IMR-90 (cell line): ENCODE results near the gene KIF21A. TPM values are rescaled to one million over a fixed set of nuclear protein-coding genes. Genes with fewer than 3 reads are reported as not detected.

Experiments
- ATAC-seq: fragments of 200-7000 bp; cut with Tn5 transposase; 2 replicates; pipeline ENCODE4 v1.9.1; 2020; ENCODE audit warnings: low read depth, mild to moderate bottlenecking, moderate library complexity
- BruUV-seq: library from RNA; stranded (reverse); fragments of 400-500 nt; replicated peaks from 2 replicates; lab custom pipeline; 2021; lab: Mats Ljungman, UMichigan
- CTCF ChIA-PET: fragments of 300-600 bp; formaldehyde crosslinking; extraction: SDS; loops from one replicate; lab custom pipeline; 2021; ENCODE audit warnings: antibody characterized with exemption; lab: Yijun Ruan, JAX
- POLR2A ChIA-PET: fragments of 300-600 bp; sonication (Branson Sonifier 250); formaldehyde crosslinking; loops from one replicate; lab custom pipeline; 2022; ENCODE audit warnings: antibody characterized with exemption; ENCODE audit not compliant: unreplicated experiment; lab: Charles Lee
- DNase-seq: peaks from one replicate; pipeline ENCODE4 v3.0.0; 2013
- H2AFZ ChIP-seq: replicated peaks from 2 replicates; pipeline ENCODE3; 2013; ENCODE audit warnings: low read length, mild to moderate bottlenecking; ENCODE audit not compliant: poor library complexity
- H2AK5ac ChIP-seq: 2 replicates; pipeline ENCODE4 v1.6.1; 2013; ENCODE audit warnings: low read depth, low read length, inconsistent platforms
- H2AK9ac ChIP-seq: replicated peaks from 2 replicates; pipeline ENCODE3; 2013; ENCODE audit warnings: mild to moderate bottlenecking, low read depth, low read length, moderate library complexity; ENCODE audit not compliant: poor library complexity
- H2BK120ac ChIP-seq: 2 replicates; pipeline ENCODE4 v1.6.1; 2013; ENCODE audit warnings: low read depth, low read length, inconsistent platforms
- H2BK15ac ChIP-seq: 3 replicates; pipeline ENCODE4 v1.6.1; 2013; ENCODE audit warnings: low read depth, low read length, inconsistent platforms
- H2BK20ac ChIP-seq: 2 replicates; pipeline ENCODE4 v1.6.1; 2013; ENCODE audit warnings: low read depth, mild to moderate bottlenecking, inconsistent platforms, low read length, moderate library complexity
- H2BK5ac ChIP-seq: 2 replicates; pipeline ENCODE4 v1.6.1; 2013; ENCODE audit warnings: mild to moderate bottlenecking, low read depth, low read length, inconsistent platforms; ENCODE audit not compliant: poor library complexity, severe bottlenecking
- H3K14ac ChIP-seq: replicated peaks from 2 replicates; pipeline ENCODE4 v1.6.1; 2013; ENCODE audit warnings: low read depth, low read length, inconsistent platforms
- H3K18ac ChIP-seq: 2 replicates; pipeline ENCODE4 v1.6.1; 2013; ENCODE audit warnings: low read depth, low read length, control low read depth
- H3K23ac ChIP-seq: 2 replicates; pipeline ENCODE4 v1.6.1; 2013; ENCODE audit warnings: low read depth, low read length, inconsistent platforms
- H3K27ac ChIP-seq: 2 replicates; pipeline ENCODE4 v1.5.1; 2013; ENCODE audit warnings: mild to moderate bottlenecking, control low read depth, low read length; ENCODE audit not compliant: insufficient read depth
- H3K27me3 ChIP-seq: 2 replicates; pipeline ENCODE4 v1.6.1; 2013; ENCODE audit warnings: low read length; ENCODE audit not compliant: control insufficient read depth, insufficient read depth
- H3K36me3 ChIP-seq: 2 replicates; pipeline ENCODE4 v1.6.1; 2013; ENCODE audit warnings: low read length, mixed read lengths; ENCODE audit not compliant: control insufficient read depth, insufficient read depth
- H3K4ac ChIP-seq: 2 replicates; pipeline ENCODE4 v1.6.1; 2013; ENCODE audit warnings: low read depth, low read length, inconsistent platforms
- H3K4me1 ChIP-seq: 2 replicates; pipeline ENCODE4 v1.6.1; 2013; ENCODE audit warnings: low read length, mixed read lengths; ENCODE audit not compliant: control insufficient read depth, insufficient read depth
- H3K4me2 ChIP-seq: 2 replicates; pipeline ENCODE4 v1.6.1; 2013; ENCODE audit warnings: low read depth, mild to moderate bottlenecking, control low read depth, low read length, moderate library complexity
- H3K4me3 ChIP-seq: 2 replicates; pipeline ENCODE4 v1.5.1; 2013; ENCODE audit warnings: low read depth, mild to moderate bottlenecking, control low read depth, low read length, moderate library complexity; ENCODE audit not compliant: insufficient read depth
- H3K56ac ChIP-seq: 2 replicates; pipeline ENCODE4 v1.6.1; 2013; ENCODE audit warnings: low read length, inconsistent platforms; ENCODE audit not compliant: insufficient read depth; ENCODE audit errors: extremely low read depth
- H3K79me1 ChIP-seq, 2 experiments: 2 replicates each; pipeline ENCODE4 v1.6.1; 2013; ENCODE audit warnings: low read length in 2 of 2, inconsistent platforms in 1 of 2, low read depth in 1 of 2
- H3K9ac ChIP-seq: 2 replicates; pipeline ENCODE4 v1.6.1; 2013; ENCODE audit warnings: low read depth, low read length, control low read depth
- H3K9me1 ChIP-seq: 2 replicates; pipeline ENCODE4 v1.6.1; 2013; ENCODE audit warnings: low read length, inconsistent platforms; ENCODE audit not compliant: insufficient read depth
- H3K9me3 ChIP-seq: 2 replicates; pipeline ENCODE4 v1.6.1; 2013; ENCODE audit warnings: low read length; ENCODE audit not compliant: control insufficient read depth, insufficient read depth
- H4K20me1 ChIP-seq: 2 replicates; pipeline ENCODE4 v1.6.1; 2013; ENCODE audit warnings: low read length, inconsistent platforms; ENCODE audit not compliant: insufficient read depth
- H4K5ac ChIP-seq: 2 replicates; pipeline ENCODE4 v1.6.1; 2013; ENCODE audit warnings: mild to moderate bottlenecking, low read depth, low read length, control low read depth
- H4K8ac ChIP-seq, 2 experiments: 2 replicates each; pipeline ENCODE4 v1.6.1; 2013; ENCODE audit warnings: low read depth in 2 of 2, low read length in 2 of 2, control low read depth in 1 of 2, inconsistent platforms in 1 of 2
- H4K91ac ChIP-seq: 2 replicates; pipeline ENCODE4 v1.6.1; 2013; ENCODE audit warnings: low read depth, low read length, inconsistent platforms; ENCODE audit not compliant: insufficient read depth
- CEBPB ChIP-seq: IDR thresholded peaks from 2 replicates; pipeline ENCODE4 v1.6.1; 2012; ENCODE audit warnings: low read depth, low read length, improper control_type of control experiment
- CHD1 ChIP-seq: IDR thresholded peaks from 2 replicates; pipeline ENCODE4 v1.6.1; 2012; ENCODE audit warnings: low read depth, low read length, improper control_type of control experiment
- FOS ChIP-seq: fragments of 150-350 bp; IDR thresholded peaks from 2 replicates; pipeline ENCODE4 v1.6.1; 2016; ENCODE audit warnings: low read depth, low read length
- MAFK ChIP-seq: IDR thresholded peaks from 2 replicates; pipeline ENCODE4 v1.6.1; 2012; ENCODE audit warnings: low read depth, low read length, improper control_type of control experiment
- MAZ ChIP-seq: IDR thresholded peaks from 2 replicates; pipeline ENCODE4 v1.6.1; 2012; ENCODE audit warnings: low read depth, mild to moderate bottlenecking, low read length, improper control_type of control experiment, moderate library complexity, borderline replicate concordance
- MXI1 ChIP-seq: IDR thresholded peaks from 2 replicates; pipeline ENCODE4 v1.6.1; 2012; ENCODE audit warnings: low read depth, mild to moderate bottlenecking, low read length, moderate library complexity, borderline replicate concordance
- RAD21 ChIP-seq: IDR thresholded peaks from 2 replicates; pipeline ENCODE4 v1.6.1; 2012; ENCODE audit warnings: low read length, improper control_type of control experiment
- RFX5 ChIP-seq: IDR thresholded peaks from 2 replicates; pipeline ENCODE4 v1.8.0; 2012; ENCODE audit warnings: low read depth, mild to moderate bottlenecking, low read length, moderate library complexity
- SMC3 ChIP-seq: fragments of 150-350 bp; IDR thresholded peaks from 2 replicates; pipeline ENCODE4 v1.6.1; 2016; ENCODE audit warnings: low read depth, mild to moderate bottlenecking, antibody characterized with exemption, low read length, moderate library complexity
- WGBS, 2 experiments: methylation state at CpG; one replicate each; pipeline versions ENCODE4 v1.1.5 to v1.1.7; 2013; ENCODE audit warnings: missing lambda C conversion rate in 2 of 2; ENCODE audit not compliant: insufficient read length in 1 of 2; ENCODE audit errors: extremely low coverage in 2 of 2; 5-methylcytosine and 5-hydroxymethylcytosine counted together
- dilution Hi-C: fragments of 300-500 bp; cut with HindIII; formaldehyde crosslinking; loops from one replicate; pipeline ENCODE4 v1.14.3; 2018; ENCODE audit warnings: low sequenced_read_pairs; ENCODE audit not compliant: unreplicated experiment
- in situ Hi-C: fragments of 300-500 bp; cut with MboI; formaldehyde crosslinking; loops from 3 replicates; pipeline ENCODE4 v1.14.3; 2019; ENCODE audit warnings: low sequenced_read_pairs, inconsistent platforms, mixed read lengths
- intact Hi-C: fragments of 100-400 bp; cut with micrococcal nuclease; formaldehyde crosslinking; loops from 2 replicates; pipeline ENCODE4 v1.10.0; 2022
- polyA plus RNA-seq, 3 experiments: library from polyadenylated mRNA; depleted of rRNA; stranded (reverse); fragments of >200 nt; gene quantifications; 2 replicates each; pipeline ENCODE4 v1.2.3, GENCODE V29; 2012; ENCODE audit warnings: low replicate concordance in 1 of 3
- total RNA-seq: library from RNA; depleted of rRNA; stranded (reverse); fragments of >200 nt; gene quantifications from 2 replicates; pipeline ENCODE4 v1.2.3, GENCODE V29; 2012
- TF ChIP-seq, protein P1 (sequence below): fragments of 150-350 bp; IDR thresholded peaks from 2 replicates; pipeline ENCODE4 v1.6.1; 2016; ENCODE audit warnings: low read depth, mild to moderate bottlenecking, low read length, moderate library complexity, borderline replicate concordance
- TF ChIP-seq, protein P2 (sequence below): conservative IDR thresholded peaks from 2 replicates; pipeline ENCODE4 v1.5.1; 2012; ENCODE audit warnings: mild to moderate bottlenecking, low read depth, low read length, improper control_type of control experiment

The KIF21A gene
- total and polyA plus RNA-seq, 2 of the 4 experiments (the other 2 are of a cell fraction), result 0.38 to 1.1 TPM

DNA sequence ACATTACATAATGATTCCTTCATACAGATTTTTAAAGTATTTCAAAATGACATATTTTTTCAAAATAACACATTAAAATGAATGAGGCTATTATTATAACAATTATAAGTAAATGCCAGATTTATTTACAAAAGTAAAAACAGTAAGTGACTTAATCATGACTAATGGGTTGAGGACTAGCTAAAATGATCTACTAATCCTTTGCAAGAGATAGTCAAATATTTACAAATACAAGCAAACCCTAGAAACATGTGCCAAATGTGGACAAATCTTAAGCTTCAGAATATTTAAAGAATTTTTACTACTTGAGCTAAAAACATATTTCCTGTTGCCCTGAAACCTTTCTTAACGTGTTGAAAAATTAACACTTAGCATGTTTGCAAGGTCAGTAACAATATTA, 74.8 kb downstream of the KIF21A start:
- no peaks in the 10 kb centered on the region for H3K9me1 ChIP-seq
- H3K4me2 ChIP-seq, result no peak overlapping the region
- no peak overlapping the region for H3K4me3 ChIP-seq
- no peak overlapping the region for H2AK5ac ChIP-seq
- no peaks in the 10 kb centered on the region for H4K20me1 ChIP-seq
- TF ChIP-seq CEBPB (no peak), RAD21 (no peak), CHD1 (no peak), MXI1 (no peak), SMC3 (no peak), RFX5 (no peak), MAFK (no peak), FOS (no peak), MAZ (no peak)
- TF ChIP-seq, protein P1, sequence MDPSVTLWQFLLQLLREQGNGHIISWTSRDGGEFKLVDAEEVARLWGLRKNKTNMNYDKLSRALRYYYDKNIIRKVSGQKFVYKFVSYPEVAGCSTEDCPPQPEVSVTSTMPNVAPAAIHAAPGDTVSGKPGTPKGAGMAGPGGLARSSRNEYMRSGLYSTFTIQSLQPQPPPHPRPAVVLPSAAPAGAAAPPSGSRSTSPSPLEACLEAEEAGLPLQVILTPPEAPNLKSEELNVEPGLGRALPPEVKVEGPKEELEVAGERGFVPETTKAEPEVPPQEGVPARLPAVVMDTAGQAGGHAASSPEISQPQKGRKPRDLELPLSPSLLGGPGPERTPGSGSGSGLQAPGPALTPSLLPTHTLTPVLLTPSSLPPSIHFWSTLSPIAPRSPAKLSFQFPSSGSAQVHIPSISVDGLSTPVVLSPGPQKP, result no peak
- TF ChIP-seq, protein P2, sequence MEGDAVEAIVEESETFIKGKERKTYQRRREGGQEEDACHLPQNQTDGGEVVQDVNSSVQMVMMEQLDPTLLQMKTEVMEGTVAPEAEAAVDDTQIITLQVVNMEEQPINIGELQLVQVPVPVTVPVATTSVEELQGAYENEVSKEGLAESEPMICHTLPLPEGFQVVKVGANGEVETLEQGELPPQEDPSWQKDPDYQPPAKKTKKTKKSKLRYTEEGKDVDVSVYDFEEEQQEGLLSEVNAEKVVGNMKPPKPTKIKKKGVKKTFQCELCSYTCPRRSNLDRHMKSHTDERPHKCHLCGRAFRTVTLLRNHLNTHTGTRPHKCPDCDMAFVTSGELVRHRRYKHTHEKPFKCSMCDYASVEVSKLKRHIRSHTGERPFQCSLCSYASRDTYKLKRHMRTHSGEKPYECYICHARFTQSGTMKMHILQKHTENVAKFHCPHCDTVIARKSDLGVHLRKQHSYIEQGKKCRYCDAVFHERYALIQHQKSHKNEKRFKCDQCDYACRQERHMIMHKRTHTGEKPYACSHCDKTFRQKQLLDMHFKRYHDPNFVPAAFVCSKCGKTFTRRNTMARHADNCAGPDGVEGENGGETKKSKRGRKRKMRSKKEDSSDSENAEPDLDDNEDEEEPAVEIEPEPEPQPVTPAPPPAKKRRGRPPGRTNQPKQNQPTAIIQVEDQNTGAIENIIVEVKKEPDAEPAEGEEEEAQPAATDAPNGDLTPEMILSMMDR, result no peak
- no peak overlapping the region for H3K14ac ChIP-seq
- H3K56ac ChIP-seq, result no peak overlapping the region
- H2BK5ac ChIP-seq, result no peak overlapping the region
- no TSS peak for BruUV-seq
- H3K4me1 ChIP-seq, result no peaks in the 10 kb centered on the region
- H4K5ac ChIP-seq, result no peak overlapping the region
- no peak overlapping the region for H3K23ac ChIP-seq
- ChIA-PET POLR2A (no interaction called here), CTCF (no interaction called here)
- no peak overlapping the region for H4K91ac ChIP-seq
- H3K79me1 ChIP-seq, result no peaks in the 10 kb centered on the region
- WGBS, 2 experiments, result no CpG with 5 or more reads among the region's 1 CpG
- no peak for DNase-seq
- H3K4ac ChIP-seq, result no peak overlapping the region
- no peak overlapping the region for H2BK15ac ChIP-seq
- H2BK20ac ChIP-seq, result no peak overlapping the region
- in situ Hi-C loops (no loop called here), intact Hi-C loops (no loop called here), dilution Hi-C loops (no loop called here)
- H2BK120ac ChIP-seq, result no peak overlapping the region
- H2AFZ ChIP-seq, result no peak overlapping the region
- no peaks in the 10 kb centered on the region for H3K36me3 ChIP-seq
- H3K9me3 ChIP-seq, result no peaks in the 10 kb centered on the region
- H3K9ac ChIP-seq, result no peak overlapping the region
- no peak for ATAC-seq
- no peak overlapping the region for H4K8ac ChIP-seq
- H3K27ac ChIP-seq, result no peak overlapping the region
- H3K27me3 ChIP-seq, result no peaks in the 10 kb centered on the region
- H3K18ac ChIP-seq, result no peak overlapping the region
- no peak overlapping the region for H2AK9ac ChIP-seq
